NT2/D1 (cell line): ENCODE measurements around the gene SLC9A8.

ENCODE experiments used
- DNase-seq: peaks from one replicate; pipeline ENCODE4 v3.0.0-alpha.2; 2011; ENCODE audit warnings: low read depth, low spot score
- H3K27me3 ChIP-seq: 2 replicates; pipeline ENCODE4 v1.6.0; 2011; ENCODE audit warnings: mild to moderate bottlenecking; ENCODE audit not compliant: insufficient read length, insufficient read depth
- H3K36me3 ChIP-seq: 2 replicates; pipeline ENCODE4 v1.6.1; 2011; ENCODE audit warnings: mild to moderate bottlenecking, low read length, mixed read lengths; ENCODE audit not compliant: insufficient read depth, insufficient read length
- H3K4me1 ChIP-seq: 2 replicates; pipeline ENCODE4 v1.5.1; 2011; ENCODE audit not compliant: insufficient read depth, insufficient read length
- H3K4me3 ChIP-seq: 2 replicates; pipeline ENCODE4 v1.5.1; 2011; ENCODE audit warnings: low read depth; ENCODE audit not compliant: insufficient read length
- H3K9ac ChIP-seq: 2 replicates; pipeline ENCODE4 v1.6.0; 2011; ENCODE audit warnings: low read depth; ENCODE audit not compliant: insufficient read length
- H3K9me3 ChIP-seq: 2 replicates; pipeline ENCODE4 v1.5.1; 2011; ENCODE audit warnings: mild to moderate bottlenecking, low read length; ENCODE audit not compliant: insufficient read depth
- SUZ12 ChIP-seq: IDR thresholded peaks from 2 replicates; pipeline ENCODE4 v1.6.1; 2011; ENCODE audit not compliant: insufficient read length, insufficient read depth; ENCODE audit errors: extremely low read depth
- YY1 ChIP-seq: IDR thresholded peaks from 2 replicates; pipeline ENCODE4 v1.6.1; 2011; ENCODE audit not compliant: insufficient read length, insufficient read depth
- ZNF274 ChIP-seq: IDR thresholded peaks from 2 replicates; pipeline ENCODE4 v1.6.1; 2011; ENCODE audit warnings: mild to moderate bottlenecking, low read depth, low read length

The SLC9A8 gene

GRCh38 chr20:49863666-49864065, 51.0 kb downstream of the SLC9A8 start:
- Histone ChIP-seq H3K4me1 (peaks cover 8% of the 10 kb centered on the region), H3K9ac (no peak overlapping the region), H3K9me3 (no peaks in the 10 kb centered on the region), H3K4me3 (no peak overlapping the region), H3K36me3 (peaks cover 23% of the 10 kb centered on the region), H3K27me3 (no peaks in the 10 kb centered on the region)
- DNase-seq = no peak
- no peak for TF ChIP-seq YY1
- no peak for TF ChIP-seq ZNF274
- TF ChIP-seq SUZ12 = no peak

GRCh38 chr20:49865559-49865958, 52.9 kb downstream of the SLC9A8 start:
- Histone ChIP-seq H3K27me3 (no peaks in the 10 kb centered on the region), H3K9me3 (no peaks in the 10 kb centered on the region), H3K36me3 (peaks cover 18% of the 10 kb centered on the region), H3K4me1 (peaks cover 6% of the 10 kb centered on the region), H3K9ac (no peak overlapping the region), H3K4me3 (no peak overlapping the region)
- no peak for DNase-seq
- TF ChIP-seq ZNF274 (no peak), YY1 (no peak)

GRCh38 chr20:49866051-49866450, 53.4 kb downstream of the SLC9A8 start:
- H3K27me3 ChIP-seq = no peaks in the 10 kb centered on the region
- H3K36me3 ChIP-seq = peaks cover 18% of the 10 kb centered on the region
- no peaks in the 10 kb centered on the region for H3K9me3 ChIP-seq
- TF ChIP-seq ZNF274 (no peak), YY1 (no peak)
- no peak for DNase-seq
- peaks cover 6% of the 10 kb centered on the region for H3K4me1 ChIP-seq
- H3K4me3 ChIP-seq = no peak overlapping the region
- H3K9ac ChIP-seq = no peak overlapping the region

- H3K9ac ChIP-seq = no peak overlapping the region
- H3K4me3 ChIP-seq = no peak overlapping the region
- TF ChIP-seq ZNF274 = no peak
- peak; percentile 23 for DNase-seq
- peaks cover 18% of the 10 kb centered on the region for H3K36me3 ChIP-seq
- no peaks in the 10 kb centered on the region for H3K27me3 ChIP-seq
- no peaks in the 10 kb centered on the region for H3K9me3 ChIP-seq
- peaks cover 10% of the 10 kb centered on the region for H3K4me1 ChIP-seq
Measured at GRCh38 chr20:49867453-49868215, 55.0 kb downstream of the SLC9A8 start.

GRCh38 chr20:49868538-49868937, 55.9 kb downstream of the SLC9A8 start:
- no peaks in the 10 kb centered on the region for H3K27me3 ChIP-seq
- no peak for DNase-seq
- TF ChIP-seq SUZ12 (no peak), YY1 (no peak), ZNF274 (no peak)
- no peaks in the 10 kb centered on the region for H3K9me3 ChIP-seq
- no peak overlapping the region for H3K4me3 ChIP-seq
- no peak overlapping the region for H3K9ac ChIP-seq
- H3K36me3 ChIP-seq = peaks cover 18% of the 10 kb centered on the region
- H3K4me1 ChIP-seq = peaks cover 10% of the 10 kb centered on the region

GRCh38 chr20:49868964-49869363, 56.3 kb downstream of the SLC9A8 start:
- Histone ChIP-seq H3K27me3 (no peaks in the 10 kb centered on the region), H3K9ac (no peak overlapping the region), H3K9me3 (no peaks in the 10 kb centered on the region), H3K4me1 (peaks cover 10% of the 10 kb centered on the region), H3K4me3 (no peak overlapping the region), H3K36me3 (peaks cover 18% of the 10 kb centered on the region)
- TF ChIP-seq YY1 (no peak), SUZ12 (no peak), ZNF274 (no peak)
- DNase-seq = no peak

- TF ChIP-seq SUZ12 (no peak), ZNF274 (no peak), YY1 (no peak)
- DNase-seq = no peak
- Histone ChIP-seq H3K4me3 (no peak overlapping the region), H3K36me3 (peaks cover 17% of the 10 kb centered on the region), H3K27me3 (no peaks in the 10 kb centered on the region), H3K9me3 (no peaks in the 10 kb centered on the region), H3K4me1 (peaks cover 14% of the 10 kb centered on the region), H3K9ac (no peak overlapping the region)
Measured at GRCh38 chr20:49870261-49870660, 57.6 kb downstream of the SLC9A8 start.
